Nucleus accumbens (tissue), 56 donors: ENCODE measurements around the gene PHKA1.
A peak's percentile ranks its signal among the peaks of the same experiment; 100 is the strongest.
"Not testable (repeated sequence)": the region's sequence is repeated elsewhere in the genome, so short reads cannot be mapped to it uniquely, and the experiment has no call there.

Experiments
- DNase-seq, 56 donors: peaks; one replicate each; lab custom pipeline; 2025; lab: John Stamatoyannopoulos, UW

The PHKA1 gene

GRCh38 chrX:72576141-72576894 lies 137.8 kb downstream of the PHKA1 start:
- no peak for DNase-seq

DNA sequence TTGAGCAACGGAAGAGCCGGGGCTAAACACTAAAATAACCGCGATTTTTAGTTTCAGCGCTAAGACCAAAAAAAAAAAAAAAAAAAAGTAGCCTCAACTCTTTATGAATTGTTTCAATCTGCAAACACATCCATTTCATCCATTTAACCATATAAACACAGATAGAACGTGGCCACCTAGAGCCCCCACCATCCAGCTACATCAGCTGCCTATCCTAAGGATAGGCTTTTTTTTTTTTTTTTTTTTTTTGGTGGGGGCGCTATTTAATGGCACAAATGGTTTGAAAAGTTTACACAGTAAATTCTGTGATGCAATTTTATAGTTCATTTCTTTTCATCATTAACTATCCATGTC lies 141.0 kb downstream of the PHKA1 start:
- no peak for DNase-seq

DNA sequence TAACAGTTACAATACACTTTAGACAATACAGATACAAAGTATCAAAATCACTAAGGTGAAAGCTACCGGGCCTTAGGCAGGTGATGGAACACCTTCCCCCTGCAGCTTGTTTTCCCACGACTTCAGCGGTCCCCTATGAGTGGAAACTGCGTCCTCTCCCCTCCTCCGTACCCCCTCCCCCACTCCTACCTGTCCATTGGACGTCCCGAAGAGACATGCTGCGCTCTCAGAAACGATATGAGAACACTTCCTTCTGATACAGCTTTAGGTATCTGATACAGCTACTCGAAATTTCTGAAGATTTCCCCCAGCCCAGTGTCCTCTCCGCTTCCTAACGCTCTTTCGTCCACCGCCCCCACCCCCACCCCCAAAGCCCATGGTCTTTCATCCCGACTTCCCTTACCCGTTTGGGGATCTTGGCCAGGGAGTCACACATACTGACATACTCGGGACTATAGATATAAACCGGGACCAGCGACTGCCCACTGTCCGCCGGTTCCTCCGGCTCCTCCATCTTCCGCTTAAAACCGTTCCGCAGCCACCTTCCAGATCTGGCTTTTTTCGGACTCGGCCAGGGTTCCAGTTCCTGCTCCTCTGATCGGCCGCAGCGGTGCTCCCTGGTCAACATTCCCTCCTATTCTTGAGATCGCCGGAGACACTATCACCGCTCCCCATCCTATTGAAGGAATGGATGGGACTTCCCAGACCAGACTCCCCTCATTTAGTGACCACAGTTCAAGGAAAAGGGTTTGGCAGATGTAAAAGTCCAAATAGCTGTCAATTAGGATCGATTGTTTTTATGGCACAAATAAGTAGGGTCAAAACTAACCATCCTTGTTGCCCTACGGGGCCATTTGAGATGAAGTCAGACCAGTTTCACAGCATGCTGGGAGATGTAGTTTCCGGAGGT lies 141.6 kb downstream of the PHKA1 start, which contains the start of gene HDAC8:
TSS of gene HDAC8 (minus strand) at position 596 of the 910 bp plus-strand sequence. CDS start at position 514, 82 bp downstream.
- peak in 53 of 56 donors; percentile 0 to 81 (median 46) for DNase-seq

- peak in 2 of 56 donors; percentile 0 to 4 for DNase-seq
Measured at GRCh38 chrX:72569786-72570185, 144.3 kb downstream of the PHKA1 start.

GRCh38 chrX:72568406-72569092 lies 145.6 kb downstream of the PHKA1 start:
- no peak for DNase-seq

GRCh38 chrX:72566448-72566847 lies 147.7 kb downstream of the PHKA1 start:
- DNase-seq = no peak

GRCh38 chrX:72559655-72560054 lies 154.5 kb downstream of the PHKA1 start:
- not testable (repeated sequence) for DNase-seq

DNA sequence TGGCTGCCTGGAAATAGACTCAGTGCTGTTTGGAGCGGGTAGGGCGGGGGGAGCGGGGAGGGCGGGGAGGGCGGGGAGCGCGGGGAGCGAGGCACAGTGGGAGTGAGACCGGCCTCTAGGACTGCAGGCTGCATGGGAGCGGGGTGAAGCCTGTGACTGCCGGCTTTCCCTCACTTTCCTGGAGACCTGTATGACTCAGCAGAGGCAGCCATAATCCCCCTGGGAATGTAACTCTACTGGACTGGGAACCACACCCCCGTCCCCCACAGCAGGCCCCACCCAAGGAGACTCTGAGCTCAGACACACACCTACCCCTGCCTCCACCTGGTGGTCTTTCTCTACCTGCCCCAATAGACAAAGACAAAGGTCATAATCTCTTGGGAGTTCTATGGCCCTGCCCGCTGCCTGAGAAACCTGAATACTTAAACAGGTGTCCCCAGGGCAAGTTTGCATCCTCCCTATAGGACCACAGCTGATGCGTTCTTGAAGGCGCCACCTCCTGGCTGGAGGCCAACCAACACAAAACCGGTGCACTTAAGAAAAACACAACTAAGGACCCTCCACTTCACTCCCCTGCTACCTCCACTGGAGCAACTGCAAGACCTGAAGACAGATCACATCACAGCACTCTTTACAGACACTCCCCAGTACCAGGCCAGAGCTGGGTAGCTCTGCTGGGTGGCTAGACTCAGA lies 159.5 kb downstream of the PHKA1 start:
- no peak for DNase-seq

- not testable (repeated sequence) for DNase-seq
Measured at GRCh38 chrX:72552443-72552842, 161.7 kb downstream of the PHKA1 start.

GRCh38 chrX:72545990-72546389 lies 168.1 kb downstream of the PHKA1 start:
- no peak for DNase-seq

DNA sequence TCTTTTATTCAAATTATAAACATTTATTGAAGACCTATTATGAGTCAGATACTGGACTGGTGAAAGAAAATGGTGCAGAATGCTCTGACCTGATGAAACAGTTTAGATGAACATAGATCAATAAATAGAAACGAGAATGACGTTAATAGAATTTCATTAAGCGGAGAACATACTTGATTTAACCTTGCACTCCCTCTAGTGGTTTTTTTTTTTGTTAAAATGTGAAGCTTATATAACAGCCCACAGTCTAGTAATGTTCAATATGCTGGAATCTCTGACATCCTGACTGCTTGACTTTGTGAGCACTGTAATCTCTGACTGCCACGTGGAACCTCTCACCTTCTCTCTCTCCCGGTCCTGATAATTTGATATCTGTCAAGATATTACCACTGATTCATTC lies 173.8 kb downstream of the PHKA1 start:
- no peak for DNase-seq

DNA sequence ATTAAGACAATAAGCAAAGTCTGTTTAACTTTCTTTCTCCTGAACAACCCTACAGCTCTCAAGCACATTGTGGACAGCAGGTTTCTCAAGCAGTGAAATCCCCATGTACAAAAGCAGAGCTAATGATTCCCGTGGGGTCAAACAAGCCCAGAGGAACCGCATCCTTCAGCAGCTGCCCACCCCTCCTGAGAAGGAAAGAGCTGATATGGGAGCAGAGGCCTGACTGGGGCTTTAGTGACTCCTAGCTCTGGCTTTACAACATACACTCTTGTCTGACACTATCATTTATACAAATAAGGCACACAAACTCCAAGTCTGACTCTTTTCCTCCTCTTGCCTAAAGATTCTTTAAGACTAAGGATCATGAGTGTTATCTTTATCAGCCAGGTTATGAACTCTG lies 174.3 kb downstream of the PHKA1 start:
- DNase-seq = no peak

DNA sequence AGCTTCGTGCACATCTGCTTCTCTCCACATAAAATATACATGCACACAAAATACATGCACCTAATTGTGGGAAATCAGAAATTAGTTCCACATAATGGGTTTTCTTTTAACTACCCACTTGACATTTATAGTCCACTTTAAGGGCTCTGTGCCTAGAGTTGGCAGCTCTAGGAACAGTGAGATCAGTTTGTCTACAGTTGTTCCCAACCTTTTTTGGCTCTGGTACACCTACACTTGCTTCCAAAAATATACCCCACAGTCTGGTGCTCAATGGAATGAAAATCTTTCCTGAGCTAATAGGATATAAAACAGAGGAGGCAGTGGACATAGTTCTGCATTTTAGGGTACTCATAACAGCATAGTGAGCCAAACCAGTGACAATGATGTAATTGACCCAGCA lies 177.6 kb downstream of the PHKA1 start:
- peak in 2 of 56 donors; percentile 0 to 8 for DNase-seq

- no peak for DNase-seq
Measured at GRCh38 chrX:72532366-72532765, 181.7 kb downstream of the PHKA1 start.
